A549 (cell line): ENCODE measurements around the gene TMOD4. TPM values are rescaled to one million over a fixed set of nuclear protein-coding genes. Genes with fewer than 3 reads are reported as not detected.

Source experiments
- ATAC-seq, 2 experiments: fragments of 200-7000 bp in 1 of 2; fragments of >200 bp in 1 of 2; cut with Nextera tagmentation in 1 of 2; cut with Tn5 transposase in 1 of 2; 3 replicates each; pipeline versions ENCODE4 v1.8.0 to v1.9.1; 2018 to 2020; ENCODE audit warnings: mild to moderate bottlenecking in 1 of 2, moderate library complexity in 1 of 2
- CTCF ChIA-PET: fragments of 300-600 bp; sonication (Branson Sonifier 250); formaldehyde crosslinking; extraction: SDS; loops from one replicate; lab custom pipeline; 2021; ENCODE audit warnings: antibody characterized with exemption, inconsistent platforms; lab: Yijun Ruan, JAX
- POLR2A ChIA-PET: fragments of 350-600 bp; formaldehyde crosslinking; extraction: SDS; loops from one replicate; lab custom pipeline; 2021; ENCODE audit warnings: antibody characterized with exemption, inconsistent platforms; lab: Yijun Ruan, JAX
- DNase-seq, 2 experiments: peaks; one replicate each; pipeline versions ENCODE4 v3.0.0 to v3.0.0-alpha.2; 2011 to 2016; ENCODE audit warnings: low read depth in 1 of 2, low spot score in 1 of 2
- FAIRE-seq: peaks from 2 replicates; lab custom pipeline; 2011; peaks lifted over from hg19 to GRCh38; lab: Jason Lieb, UNC
- H3K27ac ChIP-seq, 2 experiments: fragments of >200 bp; sonication (Bioruptor Twin); formaldehyde crosslinking; 3 replicates each; pipeline ENCODE4 v1.5.1; 2016 to 2017
- H3K4me1 ChIP-seq: fragments of >200 bp; sonication (Bioruptor Twin); formaldehyde crosslinking; 3 replicates; pipeline ENCODE4 v1.6.1; 2016
- H3K4me2 ChIP-seq: fragments of >200 bp; sonication (Bioruptor Twin); formaldehyde crosslinking; 3 replicates; pipeline ENCODE4 v1.6.1; 2016
- H3K4me3 ChIP-seq: fragments of >200 bp; sonication (Bioruptor Twin); formaldehyde crosslinking; 3 replicates; pipeline ENCODE4 v1.5.1; 2016
- H3K9me3 ChIP-seq: fragments of >200 bp; sonication (Bioruptor Twin); formaldehyde crosslinking; 3 replicates; pipeline ENCODE4 v1.6.1; 2016
- BHLHE40 ChIP-seq: IDR thresholded peaks from 2 replicates; pipeline ENCODE4 v1.6.1; 2012; ENCODE audit warnings: low read depth, low read length, inconsistent platforms
- CBX2 ChIP-seq: fragments of 200-600 bp; sonication (generic); IDR thresholded peaks from 2 replicates; pipeline ENCODE4 v1.6.1; 2016; ENCODE audit warnings: low read depth, mild to moderate bottlenecking, borderline replicate concordance
- CBX8 ChIP-seq: fragments of 200-600 bp; sonication (generic); IDR thresholded peaks from 2 replicates; pipeline ENCODE4 v1.6.1; 2016
- CHD2 ChIP-seq: fragments of 150-350 bp; IDR thresholded peaks from 2 replicates; pipeline ENCODE4 v1.6.1; 2014; ENCODE audit warnings: low read length; ENCODE audit not compliant: partially characterized antibody
- EHF ChIP-seq: fragments of 250-450 bp; sonication (Bioruptor Pico); IDR thresholded peaks from 2 replicates; pipeline ENCODE4 v1.5.0; 2020; ENCODE audit warnings: mild to moderate bottlenecking
- FOSB ChIP-seq: fragments of 250-450 bp; sonication (Bioruptor Pico); IDR thresholded peaks from 2 replicates; pipeline ENCODE4 v1.5.0; 2020; ENCODE audit warnings: mild to moderate bottlenecking, moderate library complexity
- FOSL2 ChIP-seq, 2 experiments: fragments of 450-650 bp in 1 of 2; fragments of >200 bp in 1 of 2; sonication (Bioruptor Twin) in 1 of 2; formaldehyde crosslinking; IDR thresholded peaks; 2 replicates each; pipeline versions ENCODE4 v1.5.0 to v1.6.1; 2016 to 2020; ENCODE audit warnings: mild to moderate bottlenecking in 1 of 2, moderate library complexity in 1 of 2
- HDAC2 ChIP-seq: fragments of 200-600 bp; sonication (generic); IDR thresholded peaks from 2 replicates; pipeline ENCODE4 v1.6.1; 2016
- HEYL ChIP-seq: fragments of 250-450 bp; sonication (Bioruptor Pico); IDR thresholded peaks from 2 replicates; pipeline ENCODE4 v1.8.0; 2021; ENCODE audit warnings: mild to moderate bottlenecking, moderate library complexity
- HOXA7 ChIP-seq: fragments of 250-450 bp; sonication (Bioruptor Pico); IDR thresholded peaks from 2 replicates; pipeline ENCODE4 v1.5.0; 2020; ENCODE audit warnings: mild to moderate bottlenecking, moderate library complexity
- HOXB13 ChIP-seq: fragments of 250-450 bp; sonication (Bioruptor Pico); IDR thresholded peaks from 2 replicates; pipeline ENCODE4 v1.5.0; 2020; ENCODE audit warnings: low read depth, mild to moderate bottlenecking, moderate library complexity
- MAFK ChIP-seq: fragments of 450-650 bp; IDR thresholded peaks from 2 replicates; pipeline ENCODE4 v1.6.1; 2014; ENCODE audit not compliant: partially characterized antibody
- MAZ ChIP-seq: fragments of 150-350 bp; IDR thresholded peaks from 2 replicates; pipeline ENCODE4 v1.6.1; 2014; ENCODE audit warnings: antibody characterized with exemption, low read depth, low read length, borderline replicate concordance
- MYC ChIP-seq: IDR thresholded peaks from 2 replicates; pipeline ENCODE4 v1.6.1; 2012; ENCODE audit warnings: mild to moderate bottlenecking, inconsistent platforms, low read length, improper control_type of control experiment, borderline replicate concordance
- NPAS2 ChIP-seq: fragments of 250-450 bp; sonication (Bioruptor Pico); IDR thresholded peaks from 2 replicates; pipeline ENCODE4 v1.8.0; 2022; ENCODE audit warnings: mild to moderate bottlenecking, moderate library complexity, borderline replicate concordance
- NR3C1 ChIP-seq: fragments of >200 bp; sonication (Bioruptor Twin); formaldehyde crosslinking; IDR thresholded peaks from 3 replicates; pipeline ENCODE4 v1.6.1; 2017
- PHF8 ChIP-seq: fragments of 200-600 bp; sonication (generic); IDR thresholded peaks from 2 replicates; pipeline ENCODE4 v1.6.1; 2016; ENCODE audit warnings: low read depth, mild to moderate bottlenecking, antibody characterized with exemption, moderate library complexity, borderline replicate concordance
- RARB ChIP-seq: fragments of 250-450 bp; sonication (Bioruptor Pico); IDR thresholded peaks from 2 replicates; pipeline ENCODE4 v1.8.0; 2021; ENCODE audit warnings: mild to moderate bottlenecking, moderate library complexity
- RNF2 ChIP-seq: fragments of 200-600 bp; sonication (generic); IDR thresholded peaks from 2 replicates; pipeline ENCODE4 v1.6.1; 2016; ENCODE audit warnings: low read depth, mild to moderate bottlenecking, antibody characterized with exemption, moderate library complexity, borderline replicate concordance
- SMC3 ChIP-seq: fragments of >200 bp; sonication (Bioruptor Twin); formaldehyde crosslinking; IDR thresholded peaks from 3 replicates; pipeline ENCODE4 v1.6.1; 2018; ENCODE audit warnings: inconsistent platforms
- SREBF2 ChIP-seq: fragments of 450-650 bp; IDR thresholded peaks from 2 replicates; pipeline ENCODE4 v1.6.1; 2014; ENCODE audit warnings: mild to moderate bottlenecking, moderate library complexity
- TP53 ChIP-seq: fragments of 250-450 bp; sonication (Bioruptor Pico); IDR thresholded peaks from 2 replicates; pipeline ENCODE4 v1.5.0; 2021; ENCODE audit warnings: mild to moderate bottlenecking, moderate library complexity
- ZC3H11A ChIP-seq: fragments of 450-650 bp; IDR thresholded peaks from 2 replicates; pipeline ENCODE4 v1.6.1; 2014; ENCODE audit warnings: antibody characterized with exemption, mild to moderate bottlenecking
- ZFP36 ChIP-seq: fragments of 450-650 bp; IDR thresholded peaks from 2 replicates; pipeline ENCODE4 v1.6.1; 2014; ENCODE audit warnings: borderline replicate concordance; ENCODE audit not compliant: partially characterized antibody
- ZSCAN20 ChIP-seq: fragments of 250-450 bp; sonication (Bioruptor Pico); IDR thresholded peaks from 2 replicates; pipeline ENCODE4 v1.8.0; 2022; ENCODE audit warnings: mild to moderate bottlenecking, moderate library complexity
- WGBS: methylation state at CpG from one replicate; pipeline ENCODE4 v1.1.6; 2017; ENCODE audit errors: missing lambda C conversion rate; 5-methylcytosine and 5-hydroxymethylcytosine counted together
- polyA plus RNA-seq, 4 experiments: library from polyadenylated mRNA; depleted of rRNA in 3 of 4; stranded (reverse); fragments of >200 nt; fragmentation: RNase III in 1 of 4; extraction: RNeasy Plus Mini Kit Qiagen cat#74134 plus additional on column Dnase treatment in 1 of 4; gene quantifications; 2 replicates in 3 of 4; 3 replicates in 1 of 4; pipeline ENCODE4 v1.2.3, GENCODE V29; 2011 to 2017
- TF ChIP-seq, protein P1 (sequence below): fragments of 250-450 bp; sonication (Bioruptor Pico); IDR thresholded peaks from 2 replicates; pipeline ENCODE4 v1.5.0; 2021; ENCODE audit warnings: mild to moderate bottlenecking, moderate library complexity, borderline replicate concordance
- TF ChIP-seq, protein P2 (sequence below): fragments of 250-450 bp; sonication (Bioruptor Pico); IDR thresholded peaks from 2 replicates; pipeline ENCODE4 v1.5.0; 2020; ENCODE audit warnings: low read depth, mild to moderate bottlenecking, moderate library complexity
- TF ChIP-seq, protein P3 (sequence below): IDR thresholded peaks from 2 replicates; pipeline ENCODE4 v1.6.1; 2012; ENCODE audit warnings: low read depth, borderline replicate concordance
- TF ChIP-seq, protein P4 (sequence below): fragments of >200 bp; sonication (Bioruptor Twin); formaldehyde crosslinking; IDR thresholded peaks from 3 replicates; pipeline ENCODE4 v1.5.1; 2016
- TF ChIP-seq, protein P5 (sequence below): fragments of >200 bp; sonication (Bioruptor Twin); formaldehyde crosslinking; IDR thresholded peaks from 2 replicates; pipeline ENCODE4 v1.6.1; 2016
- TF ChIP-seq, protein P6 (sequence below): fragments of >200 bp; sonication (Bioruptor Twin); formaldehyde crosslinking; IDR thresholded peaks from 3 replicates; pipeline ENCODE4 v1.6.1; 2016
- TF ChIP-seq, protein P7 (sequence below): IDR thresholded peaks from 2 replicates; pipeline ENCODE4 v1.6.1; 2012

Gene TMOD4
- polyA plus RNA-seq, 2 of the 4 experiments (the other 2 are of a cell fraction), result 0.30 to 0.49 TPM

DNA sequence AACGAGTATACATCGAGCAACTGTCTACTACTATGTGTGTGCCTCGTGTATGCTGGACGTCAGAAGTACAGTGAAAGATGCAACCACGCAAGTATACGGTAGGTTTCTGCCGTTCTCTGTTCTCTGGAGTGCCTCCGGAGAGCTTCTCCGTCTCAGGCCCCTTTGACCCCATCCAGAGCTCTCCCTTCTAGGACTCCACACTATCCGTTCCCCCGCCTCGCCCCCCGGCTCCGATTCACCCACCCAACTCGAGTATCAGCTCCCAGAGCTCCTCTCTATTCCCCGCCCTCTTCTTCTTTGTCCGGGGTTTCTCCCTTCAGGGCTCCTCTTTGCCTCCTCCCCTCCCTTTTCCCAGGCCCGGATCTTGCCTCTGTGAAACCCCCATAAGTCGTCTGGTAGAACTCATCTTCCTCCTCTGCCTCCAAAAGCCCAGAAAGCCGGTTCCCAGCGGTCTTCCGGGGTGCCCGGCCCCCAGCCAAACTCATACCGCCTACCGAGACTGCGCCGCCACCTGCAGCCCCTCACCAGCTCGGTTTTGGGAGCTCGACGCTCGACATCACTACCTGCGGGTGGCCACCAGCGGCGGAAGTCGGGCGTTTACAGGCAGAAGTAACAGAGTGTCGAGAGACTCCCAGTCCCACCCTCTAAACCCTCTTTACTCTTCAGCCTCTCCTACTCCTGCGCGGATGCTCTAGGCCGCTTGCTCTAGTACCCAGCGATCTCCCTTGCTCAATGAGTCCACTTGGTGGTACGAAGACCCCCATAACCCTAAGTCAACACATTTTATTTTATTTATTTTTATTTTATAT, 14.1 kb upstream of the TMOD4 start, which contains the start of gene VPS72:
Gene VPS72, minus strand, starts transcription at position 561 of the 809 bp plus-strand sequence. Its CDS starts 76 bp downstream, at position 485.
- ATAC-seq (peak; percentile 94 to 98), DNase-seq (peak; percentile 93), FAIRE-seq (no peak)
- peak within 1 kb of the TSS; percentile 93 for H3K4me2 ChIP-seq
- CTCF ChIA-PET, result interaction anchor here (0.6 to 2.1 kb wide), 8 partner anchors 11 to 90 kb away, joined by 3 to 12 read pairs (median 3); partner anchors contain the start of gene TMOD4
- no peaks in the 10 kb centered on the region for H3K9me3 ChIP-seq
- peak within 1 kb of the TSS; percentile 80 for H3K4me3 ChIP-seq
- H3K27ac ChIP-seq, result peak within 1 kb of the TSS; percentile 86 to 89
- WGBS, result under 1% methylated on average over 42 of the region's 42 CpGs
- H3K4me1 ChIP-seq, result peaks cover 20% of the 10 kb centered on the region
- POLR2A ChIA-PET, result interaction anchor here (0.5 to 1.8 kb wide), 17 partner anchors 9 to 151 kb away, joined by 3 to 12 read pairs (median 4); partner anchors contain the start of genes LYSMD1, PI4KB, PIP5K1A and PSMD4
- TF ChIP-seq FOSB (CRISPR knock-in tag) (no peak), CBX8 (no peak), NPAS2 (CRISPR knock-in tag) (no peak), PHF8 (peak; percentile 89; the same call in 1 of the 2 replicates), RARB (CRISPR knock-in tag) (no peak), SMC3 (no peak; the same call in 2 of the 3 replicates), HDAC2 (no peak), HOXB13 (CRISPR knock-in tag) (no peak), ZC3H11A (no peak), HEYL (CRISPR knock-in tag) (no peak), CBX2 (no peak), FOSL2 (IDR thresholded peaks at IDR 0.05) (no peak), FOSL2 (CRISPR knock-in tag; IDR thresholded peaks at IDR 0.05) (no peak), CHD2 (no peak), MYC (no peak), ZSCAN20 (CRISPR knock-in tag) (no peak), ZFP36 (no peak), MAFK (no peak), BHLHE40 (no peak), RNF2 (no peak), EHF (CRISPR knock-in tag) (no peak), NR3C1 (no peak), HOXA7 (no peak), SREBF2 (no peak), MAZ (0 out of 2 replicates have a peak, but pooled peaks have one; percentile 34), TP53 (CRISPR knock-in tag) (no peak)
- TF ChIP-seq, protein P1, sequence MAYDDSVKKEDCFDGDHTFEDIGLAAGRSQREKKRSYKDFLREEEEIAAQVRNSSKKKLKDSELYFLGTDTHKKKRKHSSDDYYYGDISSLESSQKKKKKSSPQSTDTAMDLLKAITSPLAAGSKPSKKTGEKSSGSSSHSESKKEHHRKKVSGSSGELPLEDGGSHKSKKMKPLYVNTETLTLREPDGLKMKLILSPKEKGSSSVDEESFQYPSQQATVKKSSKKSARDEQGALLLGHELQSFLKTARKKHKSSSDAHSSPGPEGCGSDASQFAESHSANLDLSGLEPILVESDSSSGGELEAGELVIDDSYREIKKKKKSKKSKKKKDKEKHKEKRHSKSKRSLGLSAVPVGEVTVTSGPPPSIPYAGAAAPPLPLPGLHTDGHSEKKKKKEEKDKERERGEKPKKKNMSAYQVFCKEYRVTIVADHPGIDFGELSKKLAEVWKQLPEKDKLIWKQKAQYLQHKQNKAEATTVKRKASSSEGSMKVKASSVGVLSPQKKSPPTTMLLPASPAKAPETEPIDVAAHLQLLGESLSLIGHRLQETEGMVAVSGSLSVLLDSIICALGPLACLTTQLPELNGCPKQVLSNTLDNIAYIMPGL (CRISPR knock-in tag), result peak; percentile 53; the same call in 1 of the 2 replicates
- TF ChIP-seq, protein P2, sequence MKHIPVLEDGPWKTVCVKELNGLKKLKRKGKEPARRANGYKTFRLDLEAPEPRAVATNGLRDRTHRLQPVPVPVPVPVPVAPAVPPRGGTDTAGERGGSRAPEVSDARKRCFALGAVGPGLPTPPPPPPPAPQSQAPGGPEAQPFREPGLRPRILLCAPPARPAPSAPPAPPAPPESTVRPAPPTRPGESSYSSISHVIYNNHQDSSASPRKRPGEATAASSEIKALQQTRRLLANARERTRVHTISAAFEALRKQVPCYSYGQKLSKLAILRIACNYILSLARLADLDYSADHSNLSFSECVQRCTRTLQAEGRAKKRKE (CRISPR knock-in tag), result no peak
- TF ChIP-seq, protein P3, sequence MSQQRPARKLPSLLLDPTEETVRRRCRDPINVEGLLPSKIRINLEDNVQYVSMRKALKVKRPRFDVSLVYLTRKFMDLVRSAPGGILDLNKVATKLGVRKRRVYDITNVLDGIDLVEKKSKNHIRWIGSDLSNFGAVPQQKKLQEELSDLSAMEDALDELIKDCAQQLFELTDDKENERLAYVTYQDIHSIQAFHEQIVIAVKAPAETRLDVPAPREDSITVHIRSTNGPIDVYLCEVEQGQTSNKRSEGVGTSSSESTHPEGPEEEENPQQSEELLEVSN, result 0 out of 2 replicates have a peak, but pooled peaks have one; percentile 56
- TF ChIP-seq, protein P4, sequence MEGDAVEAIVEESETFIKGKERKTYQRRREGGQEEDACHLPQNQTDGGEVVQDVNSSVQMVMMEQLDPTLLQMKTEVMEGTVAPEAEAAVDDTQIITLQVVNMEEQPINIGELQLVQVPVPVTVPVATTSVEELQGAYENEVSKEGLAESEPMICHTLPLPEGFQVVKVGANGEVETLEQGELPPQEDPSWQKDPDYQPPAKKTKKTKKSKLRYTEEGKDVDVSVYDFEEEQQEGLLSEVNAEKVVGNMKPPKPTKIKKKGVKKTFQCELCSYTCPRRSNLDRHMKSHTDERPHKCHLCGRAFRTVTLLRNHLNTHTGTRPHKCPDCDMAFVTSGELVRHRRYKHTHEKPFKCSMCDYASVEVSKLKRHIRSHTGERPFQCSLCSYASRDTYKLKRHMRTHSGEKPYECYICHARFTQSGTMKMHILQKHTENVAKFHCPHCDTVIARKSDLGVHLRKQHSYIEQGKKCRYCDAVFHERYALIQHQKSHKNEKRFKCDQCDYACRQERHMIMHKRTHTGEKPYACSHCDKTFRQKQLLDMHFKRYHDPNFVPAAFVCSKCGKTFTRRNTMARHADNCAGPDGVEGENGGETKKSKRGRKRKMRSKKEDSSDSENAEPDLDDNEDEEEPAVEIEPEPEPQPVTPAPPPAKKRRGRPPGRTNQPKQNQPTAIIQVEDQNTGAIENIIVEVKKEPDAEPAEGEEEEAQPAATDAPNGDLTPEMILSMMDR, result no peak
- TF ChIP-seq, protein P5, sequence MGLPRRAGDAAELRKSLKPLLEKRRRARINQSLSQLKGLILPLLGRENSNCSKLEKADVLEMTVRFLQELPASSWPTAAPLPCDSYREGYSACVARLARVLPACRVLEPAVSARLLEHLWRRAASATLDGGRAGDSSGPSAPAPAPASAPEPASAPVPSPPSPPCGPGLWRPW, result no peak
- TF ChIP-seq, protein P6, sequence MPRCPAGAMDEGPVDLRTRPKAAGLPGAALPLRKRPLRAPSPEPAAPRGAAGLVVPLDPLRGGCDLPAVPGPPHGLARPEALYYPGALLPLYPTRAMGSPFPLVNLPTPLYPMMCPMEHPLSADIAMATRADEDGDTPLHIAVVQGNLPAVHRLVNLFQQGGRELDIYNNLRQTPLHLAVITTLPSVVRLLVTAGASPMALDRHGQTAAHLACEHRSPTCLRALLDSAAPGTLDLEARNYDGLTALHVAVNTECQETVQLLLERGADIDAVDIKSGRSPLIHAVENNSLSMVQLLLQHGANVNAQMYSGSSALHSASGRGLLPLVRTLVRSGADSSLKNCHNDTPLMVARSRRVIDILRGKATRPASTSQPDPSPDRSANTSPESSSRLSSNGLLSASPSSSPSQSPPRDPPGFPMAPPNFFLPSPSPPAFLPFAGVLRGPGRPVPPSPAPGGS, result peak; percentile 93; the same call in 2 of the 3 replicates
- TF ChIP-seq, protein P7, sequence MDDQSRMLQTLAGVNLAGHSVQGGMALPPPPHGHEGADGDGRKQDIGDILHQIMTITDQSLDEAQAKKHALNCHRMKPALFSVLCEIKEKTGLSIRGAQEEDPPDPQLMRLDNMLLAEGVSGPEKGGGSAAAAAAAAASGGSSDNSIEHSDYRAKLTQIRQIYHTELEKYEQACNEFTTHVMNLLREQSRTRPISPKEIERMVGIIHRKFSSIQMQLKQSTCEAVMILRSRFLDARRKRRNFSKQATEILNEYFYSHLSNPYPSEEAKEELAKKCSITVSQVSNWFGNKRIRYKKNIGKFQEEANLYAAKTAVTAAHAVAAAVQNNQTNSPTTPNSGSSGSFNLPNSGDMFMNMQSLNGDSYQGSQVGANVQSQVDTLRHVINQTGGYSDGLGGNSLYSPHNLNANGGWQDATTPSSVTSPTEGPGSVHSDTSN, result peak; percentile 33; the same call in 1 of the 2 replicates
